GM18526 (cell line): ENCODE data around the gene FAM229B.

Experiments
- POLR2A ChIP-seq: IDR thresholded peaks from 3 replicates; pipeline ENCODE4 v1.6.1; 2011; ENCODE audit not compliant: insufficient read length; ENCODE audit errors: extremely low read depth

The FAM229B gene

DNA sequence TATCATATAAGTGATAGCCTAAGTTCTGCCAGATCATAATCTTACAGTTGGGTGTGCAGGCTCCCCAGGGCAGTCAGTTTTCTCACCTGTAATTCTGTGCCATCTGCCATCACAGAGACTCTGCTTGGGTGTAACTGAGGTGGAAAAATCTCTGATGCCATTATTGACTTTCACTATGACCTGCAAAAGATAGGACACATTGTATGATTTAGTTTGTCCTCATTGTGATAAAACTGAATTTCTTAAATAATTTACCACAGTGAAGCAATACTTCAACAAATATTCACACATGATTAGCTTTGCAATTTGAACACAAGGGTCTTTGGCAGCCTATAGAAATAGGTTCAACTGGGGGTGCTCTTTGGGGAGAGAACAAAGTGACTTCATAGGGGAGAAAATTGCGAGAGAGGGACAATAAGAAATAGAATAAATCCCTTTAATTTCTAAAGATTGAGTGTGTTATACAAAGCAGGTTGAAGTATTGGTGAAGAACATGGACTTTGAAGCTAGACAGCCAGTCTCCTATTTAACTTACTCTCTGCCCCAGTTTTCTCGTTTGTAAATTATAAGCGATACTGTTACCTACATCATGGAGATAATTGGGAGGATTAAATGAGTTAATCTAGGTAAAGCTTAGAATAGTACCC is 27.3 kb downstream of the FAM229B start:
- no peak for TF ChIP-seq POLR2A

DNA sequence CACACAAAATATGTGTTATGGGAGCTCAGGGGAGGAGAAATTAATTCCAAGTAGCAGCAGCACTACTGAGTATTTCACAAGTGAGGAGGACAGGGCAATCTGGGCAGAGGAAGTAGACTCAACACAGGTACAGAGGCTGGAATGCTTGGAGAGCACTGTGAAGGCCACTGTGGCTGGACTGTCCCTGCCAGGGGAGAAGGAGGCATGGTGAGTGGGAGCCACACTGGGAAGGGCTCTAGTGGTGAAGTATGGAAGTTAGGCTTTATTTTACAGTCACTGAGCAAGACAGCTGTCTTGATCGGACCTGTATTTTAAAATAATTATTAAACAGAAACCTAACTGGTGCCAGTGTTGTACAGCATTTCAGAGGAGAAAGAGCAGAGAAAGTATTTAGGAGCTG is 28.8 kb downstream of the FAM229B start:
- TF ChIP-seq POLR2A: no peak

DNA sequence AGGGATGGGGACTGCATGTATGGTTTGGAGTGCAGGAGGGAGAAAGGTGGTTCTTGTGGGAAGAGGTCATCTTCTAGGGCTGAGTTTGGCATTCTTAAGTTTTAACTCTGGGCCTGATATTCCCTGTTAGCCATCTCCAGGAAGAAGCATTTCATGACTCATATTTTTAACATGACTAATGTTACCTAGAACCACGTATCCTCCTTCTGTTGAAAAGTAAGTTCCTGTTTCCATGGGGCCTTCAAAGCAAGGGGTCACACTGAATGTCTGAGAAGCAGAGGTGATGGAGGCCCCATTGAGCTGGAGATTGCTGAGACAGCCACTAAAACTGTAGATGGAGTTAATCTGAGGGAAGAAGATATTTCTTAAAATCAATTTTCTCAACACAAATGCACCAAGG is 30.2 kb downstream of the FAM229B start:
- TF ChIP-seq POLR2A: no peak

DNA sequence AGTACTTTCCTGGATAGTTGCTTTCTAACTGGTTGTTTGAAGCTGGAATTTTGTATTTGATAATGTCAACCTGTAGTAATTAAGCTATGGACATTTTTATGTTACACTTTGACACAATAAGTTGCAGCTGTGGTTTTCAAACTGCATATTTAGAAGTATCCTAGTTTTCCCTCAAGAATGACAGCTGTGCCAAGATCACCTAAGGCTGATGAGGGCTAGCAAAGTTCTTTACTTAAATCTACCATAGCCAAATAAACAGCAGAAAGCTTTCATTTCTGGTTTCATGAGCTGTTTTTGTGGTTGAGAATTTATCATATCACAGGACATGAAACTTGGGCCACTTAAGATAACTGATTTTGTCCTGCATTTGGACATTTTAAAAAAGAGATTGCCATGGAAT is 30.6 kb downstream of the FAM229B start:
- TF ChIP-seq POLR2A: no peak

DNA sequence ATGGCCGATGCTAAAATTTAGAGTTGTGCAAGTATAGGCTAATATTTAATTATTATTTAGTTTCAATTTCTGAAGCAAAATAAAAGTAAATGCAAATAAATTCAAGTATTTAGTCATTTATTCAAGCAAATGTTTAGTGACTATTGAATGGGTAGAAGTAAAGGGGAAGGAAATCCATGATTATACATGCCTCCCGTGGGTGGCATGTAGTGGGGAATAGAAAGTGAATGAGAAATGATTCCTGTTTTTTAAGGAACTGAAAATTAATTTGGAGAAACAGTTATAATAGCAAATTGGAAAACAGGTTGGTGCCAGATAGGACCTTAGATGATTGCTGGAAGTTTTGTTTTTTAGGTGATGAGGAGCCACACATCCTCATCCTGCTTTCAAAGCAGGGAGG is 35.4 kb downstream of the FAM229B start:
- TF ChIP-seq POLR2A: no peak

DNA sequence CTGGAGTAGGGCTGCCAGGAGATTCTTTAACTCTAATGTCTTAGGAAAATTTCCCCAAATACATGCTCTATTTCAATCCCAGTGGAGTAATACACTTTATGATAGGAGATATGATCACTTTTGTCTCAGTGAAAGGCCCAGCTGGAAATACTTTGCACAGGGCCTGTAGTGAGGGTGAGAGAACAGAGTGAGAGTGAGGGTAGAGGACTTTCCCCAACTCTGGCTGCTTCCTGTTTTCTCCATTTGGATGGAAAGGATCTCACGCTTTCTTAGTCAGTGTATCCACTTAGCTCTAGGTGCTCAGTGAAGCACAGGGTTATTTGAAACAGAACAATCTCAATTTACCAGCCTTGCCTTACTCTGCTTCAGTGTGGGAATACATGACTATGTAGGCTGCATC is 36.6 kb downstream of the FAM229B start:
- no peak for TF ChIP-seq POLR2A

DNA sequence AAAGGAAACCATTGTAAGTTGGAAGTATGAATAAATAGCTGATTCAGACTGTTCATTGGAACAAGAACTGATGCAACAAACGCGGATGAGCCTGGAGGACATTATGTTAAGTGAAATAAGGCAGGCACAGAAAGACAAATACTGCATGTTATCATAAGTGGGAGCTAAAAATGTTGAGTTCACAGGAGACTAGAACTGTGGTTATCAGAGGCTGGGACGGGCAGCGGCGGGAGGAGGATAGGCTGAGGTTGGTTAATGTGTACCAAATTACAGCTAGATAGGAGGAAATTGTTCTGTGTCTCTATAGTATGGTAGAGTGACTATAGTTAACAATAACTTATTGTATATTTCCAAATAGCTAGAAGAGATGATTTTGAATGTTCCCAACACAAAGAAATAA is 40.8 kb downstream of the FAM229B start:
- TF ChIP-seq POLR2A: no peak

DNA sequence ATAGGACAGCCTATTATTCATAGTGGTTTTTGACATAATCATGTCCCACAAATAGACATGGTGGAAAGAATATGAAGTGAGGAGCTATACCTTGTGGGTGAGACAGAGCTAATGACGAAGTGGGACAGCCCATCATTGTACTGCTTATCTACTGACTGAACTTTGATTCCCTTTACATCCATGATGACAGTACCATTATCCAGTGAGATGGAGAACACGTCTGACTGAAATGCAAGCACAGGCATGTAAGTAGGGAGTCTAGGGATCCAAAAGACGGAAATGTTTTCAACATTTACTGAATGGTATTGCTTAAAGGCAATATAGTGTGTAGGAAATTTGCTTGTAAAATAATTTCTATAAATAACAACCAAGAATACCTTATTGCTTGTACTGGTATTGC is 43.5 kb downstream of the FAM229B start:
- TF ChIP-seq POLR2A: no peak

DNA sequence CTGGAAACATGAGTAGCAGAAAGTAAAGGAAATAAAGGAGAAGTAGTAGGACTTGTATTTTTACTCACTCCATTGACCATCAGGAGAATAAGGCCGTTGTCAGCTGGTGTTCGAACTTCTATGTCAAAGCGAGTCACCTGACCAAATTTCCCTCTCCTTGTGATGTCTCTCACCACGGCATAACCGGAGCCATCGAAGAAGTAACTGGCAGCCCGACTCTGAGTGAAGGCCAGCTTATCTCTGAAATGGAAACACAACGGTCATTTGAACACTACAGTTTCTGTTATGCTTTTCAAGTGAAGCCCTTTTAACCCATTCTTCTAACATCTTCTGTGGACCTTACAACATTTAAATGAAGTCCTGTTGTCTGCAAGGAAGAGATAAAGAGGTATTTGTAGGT is 51.7 kb downstream of the FAM229B start:
- TF ChIP-seq POLR2A: no peak

DNA sequence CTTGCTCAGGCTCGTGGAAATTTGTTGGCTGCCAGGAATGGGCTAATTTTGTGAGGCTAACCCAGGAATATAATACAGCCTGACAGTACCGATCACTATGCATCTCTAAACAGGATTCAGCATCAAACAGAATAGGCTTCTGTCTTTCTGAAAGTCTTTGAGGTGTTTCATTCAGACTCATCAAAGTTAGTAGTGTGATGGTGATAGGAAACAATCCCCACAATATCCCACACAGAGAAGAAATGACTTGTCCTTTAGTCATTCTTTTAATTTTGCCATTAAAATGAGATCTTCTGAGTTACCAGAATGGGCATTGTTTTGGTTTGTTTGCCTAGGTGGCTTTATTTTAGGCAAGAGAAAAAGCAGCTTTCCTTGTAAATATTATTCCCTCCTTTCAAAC is 54.3 kb downstream of the FAM229B start:
- TF ChIP-seq POLR2A: no peak

DNA sequence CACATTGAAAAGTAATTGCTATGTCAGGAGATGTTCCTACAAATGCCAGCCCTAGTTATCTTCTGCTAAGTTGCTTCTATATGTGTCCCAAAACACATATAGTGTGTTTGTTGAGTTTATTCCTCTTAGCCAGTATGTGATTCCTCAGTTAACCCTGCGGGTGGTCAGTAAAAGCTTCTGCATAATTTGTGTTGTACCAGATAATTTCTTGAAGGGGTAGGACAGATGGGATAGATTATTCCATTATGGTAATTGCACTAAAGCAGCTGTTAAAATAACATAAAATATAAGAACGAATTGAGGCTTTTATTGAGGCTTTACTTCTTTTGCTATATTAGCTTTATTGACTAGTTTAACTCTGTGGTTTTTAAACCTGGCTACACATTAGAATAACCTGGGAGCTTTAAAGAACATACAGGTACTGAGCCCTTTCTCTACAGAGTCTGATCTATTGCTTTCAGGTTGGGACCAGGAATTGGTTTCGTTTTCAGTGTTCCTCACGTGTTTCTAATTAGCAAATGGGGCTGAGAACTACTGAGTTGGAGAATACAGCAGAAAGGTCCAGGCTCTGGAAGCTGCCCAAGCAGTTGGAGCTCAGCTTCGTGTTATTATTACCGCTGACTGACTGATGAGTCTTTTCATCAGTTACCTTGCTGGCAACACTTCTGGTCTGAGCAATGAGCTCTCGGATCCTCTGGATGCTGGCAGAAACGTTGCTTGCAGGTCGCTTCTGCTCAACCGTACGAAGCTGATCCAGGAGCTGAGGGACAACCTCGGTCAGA is 56.9 kb downstream of the FAM229B start:
- no peak for TF ChIP-seq POLR2A

DNA sequence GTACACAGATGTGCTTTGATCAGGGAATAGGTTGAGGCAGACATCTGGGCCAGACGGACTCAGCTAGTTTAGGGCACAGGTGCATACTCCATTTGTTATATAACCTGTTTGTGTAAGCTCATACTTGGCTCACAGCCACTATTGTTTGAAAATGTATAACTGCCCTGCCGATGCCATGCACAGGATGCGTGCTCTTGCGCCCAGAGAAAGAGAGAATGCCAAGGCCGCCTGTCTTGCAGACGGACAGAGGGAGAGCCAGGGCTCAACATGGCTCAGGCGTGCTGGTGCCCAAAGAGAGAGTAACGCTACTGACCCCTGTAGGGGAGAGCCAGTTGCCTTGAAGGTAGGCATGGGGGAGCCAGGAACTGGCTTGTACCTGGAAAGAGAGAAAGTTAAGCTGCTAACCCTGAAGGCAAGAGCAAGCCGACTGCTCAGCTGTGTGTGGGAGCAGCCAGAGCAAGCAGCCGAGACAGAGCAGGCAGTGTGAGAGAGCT is 57.7 kb downstream of the FAM229B start:
- TF ChIP-seq POLR2A: no peak

DNA sequence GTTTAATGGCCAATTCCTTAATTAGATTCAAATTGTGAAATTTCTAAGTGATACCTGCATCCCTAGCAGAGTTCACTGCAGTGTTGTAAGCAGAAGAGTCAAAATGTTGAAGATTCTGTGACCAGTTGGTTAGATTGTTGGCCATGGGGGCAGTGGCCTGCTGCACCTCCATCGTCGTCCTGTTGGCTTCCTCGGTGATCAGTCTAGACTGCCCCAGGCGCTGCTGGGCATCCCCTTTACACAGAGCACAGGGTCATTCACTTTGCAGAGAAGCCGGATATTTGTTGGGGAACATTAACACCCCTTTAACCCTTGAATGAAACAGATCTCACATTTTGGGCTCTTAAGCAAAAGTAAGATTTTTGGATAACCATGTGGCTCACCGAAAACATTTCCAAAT is 60.7 kb downstream of the FAM229B start:
- TF ChIP-seq POLR2A: no peak

DNA sequence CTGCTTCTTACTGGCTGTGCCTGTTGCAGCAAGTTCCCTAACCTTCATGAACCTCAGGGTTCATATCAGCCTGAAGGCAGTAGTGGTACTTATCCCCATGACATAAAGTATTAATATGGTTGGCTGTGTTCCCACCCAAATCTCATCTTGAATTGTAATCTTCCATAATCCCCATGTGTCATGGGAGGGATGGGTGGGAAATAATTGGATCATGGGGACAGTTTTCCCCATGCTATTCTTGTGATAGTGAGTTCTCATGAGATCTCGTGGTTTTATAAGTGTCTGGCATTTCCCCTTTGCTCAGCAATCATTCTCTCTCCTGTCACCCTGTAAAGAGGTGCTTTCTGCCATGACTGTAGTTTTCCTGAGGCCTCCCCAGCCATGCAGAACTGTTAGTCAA is 61.8 kb downstream of the FAM229B start:
- no peak for TF ChIP-seq POLR2A

DNA sequence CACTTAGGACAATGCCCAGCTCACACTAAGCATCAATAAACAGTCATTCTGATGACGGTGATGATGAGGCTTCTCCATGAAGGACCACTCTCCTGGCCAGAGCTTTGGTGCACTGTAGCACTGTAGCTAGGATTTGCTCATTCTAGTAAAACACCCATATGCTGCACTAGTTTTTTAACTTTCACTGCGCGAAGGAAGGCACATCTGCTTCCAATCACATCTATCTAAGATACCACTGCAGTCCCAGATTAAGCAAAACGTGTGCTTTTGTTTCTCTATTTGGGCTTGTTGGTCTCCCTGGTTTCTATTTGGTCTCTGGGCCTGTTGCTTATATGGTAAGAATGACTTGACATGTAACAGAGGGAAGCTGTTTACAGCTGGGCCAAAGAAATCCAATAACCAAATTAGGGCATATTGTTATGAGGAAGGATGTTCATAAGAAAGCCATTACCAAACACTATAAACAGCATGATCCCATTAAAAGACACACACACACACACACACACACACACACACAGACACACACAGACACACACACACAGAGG is 62.4 kb downstream of the FAM229B start:
- no peak for TF ChIP-seq POLR2A

DNA sequence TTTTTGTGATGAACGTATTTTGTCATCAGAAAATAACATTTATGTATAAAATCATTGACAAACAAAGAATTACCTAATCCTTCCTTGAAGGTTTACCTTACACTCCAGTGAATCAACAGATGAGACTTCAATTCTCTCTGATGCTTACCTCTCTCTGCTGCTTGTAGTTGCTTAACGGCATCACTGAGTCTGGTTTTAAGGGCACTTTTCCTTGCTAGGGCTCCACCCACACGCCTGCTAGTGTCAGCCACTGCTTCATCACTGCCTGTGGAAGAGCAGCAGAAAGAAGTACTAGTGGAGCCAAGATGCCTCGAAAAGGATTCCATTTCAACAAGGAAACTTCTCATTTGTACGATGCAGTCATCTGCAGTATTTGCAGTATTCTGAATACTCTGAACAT is 63.0 kb downstream of the FAM229B start:
- no peak for TF ChIP-seq POLR2A
